Keratinocyte (primary cell): Measurements from ENCODE around the gene BSG. TPM values are rescaled to one million over a fixed set of nuclear protein-coding genes. Genes with fewer than 3 reads are reported as not detected.

Experiments
- DNase-seq: peaks from one replicate; pipeline ENCODE4 v3.0.0-alpha.2; 2011; ENCODE audit warnings: low read depth, missing footprints, low spot score
- FAIRE-seq: peaks from 2 replicates; lab custom pipeline; 2011; peaks lifted over from hg19 to GRCh38; lab: Jason Lieb, UNC
- H2AFZ ChIP-seq: 2 replicates; pipeline ENCODE4 v1.6.0; 2012; ENCODE audit warnings: low read length, control low read depth, inconsistent platforms; ENCODE audit not compliant: control insufficient read depth
- H3K27ac ChIP-seq: 2 replicates; pipeline ENCODE4 v1.5.1; 2011; ENCODE audit warnings: low read length; ENCODE audit not compliant: control insufficient read depth, insufficient read depth
- H3K27me3 ChIP-seq: 3 replicates; pipeline ENCODE4 v1.6.0; 2011; ENCODE audit warnings: low read length; ENCODE audit not compliant: control insufficient read depth, insufficient read depth; ENCODE audit errors: extremely low read depth
- H3K36me3 ChIP-seq, 2 experiments: 2 replicates in 1 of 2; 3 replicates in 1 of 2; pipeline ENCODE4 v1.5.1; 2011; ENCODE audit warnings: low read length in 2 of 2, mild to moderate bottlenecking in 1 of 2; ENCODE audit not compliant: control insufficient read depth in 2 of 2, insufficient read depth in 2 of 2; ENCODE audit errors: extremely low read depth in 1 of 2
- H3K4me1 ChIP-seq: 3 replicates; pipeline ENCODE4 v1.5.1; 2011; ENCODE audit warnings: low read length; ENCODE audit not compliant: control insufficient read depth, insufficient read depth; ENCODE audit errors: extremely low read depth
- H3K4me2 ChIP-seq: 3 replicates; pipeline ENCODE4 v1.6.0; 2011; ENCODE audit warnings: low read depth, low read length; ENCODE audit not compliant: control insufficient read depth, insufficient read depth; ENCODE audit errors: extremely low read depth
- H3K4me3 ChIP-seq, 3 experiments: fragments of 200-600 bp in 1 of 3; sonication (generic) in 1 of 3; 2 replicates in 2 of 3; 3 replicates in 1 of 3; pipeline ENCODE4 v1.5.1; 2011 to 2016; ENCODE audit warnings: low read length in 3 of 3, mild to moderate bottlenecking in 3 of 3, control low read depth in 2 of 3, inconsistent platforms in 1 of 3, low read depth in 1 of 3, mixed read lengths in 1 of 3, mixed run types in 1 of 3, moderate library complexity in 1 of 3; ENCODE audit not compliant: control insufficient read depth in 2 of 3, insufficient read depth in 2 of 3; ENCODE audit errors: extremely low read depth in 1 of 3
- H3K79me2 ChIP-seq: 2 replicates; pipeline ENCODE4 v1.6.0; 2012; ENCODE audit warnings: low read length; ENCODE audit not compliant: control insufficient read depth, insufficient read depth
- H3K9ac ChIP-seq: 3 replicates; pipeline ENCODE4 v1.6.0; 2011; ENCODE audit warnings: low read length; ENCODE audit not compliant: control insufficient read depth, insufficient read depth; ENCODE audit errors: extremely low read depth
- H3K9me1 ChIP-seq: 3 replicates; pipeline ENCODE4 v1.6.0; 2011; ENCODE audit warnings: low read length; ENCODE audit not compliant: control insufficient read depth, insufficient read depth; ENCODE audit errors: extremely low read depth
- H3K9me3 ChIP-seq: 2 replicates; pipeline ENCODE4 v1.5.1; 2012; ENCODE audit warnings: low read depth, low read length; ENCODE audit not compliant: control insufficient read depth
- H4K20me1 ChIP-seq: 3 replicates; pipeline ENCODE4 v1.6.0; 2011; ENCODE audit warnings: low read length; ENCODE audit not compliant: control insufficient read depth, insufficient read depth; ENCODE audit errors: extremely low read depth
- EZH2 ChIP-seq: IDR thresholded peaks from one replicate; pipeline ENCODE4 v1.6.1; 2012; ENCODE audit warnings: inconsistent platforms, mild to moderate bottlenecking, low read length, moderate library complexity
- dilution Hi-C: fragments of 300-500 bp; cut with MboI; formaldehyde crosslinking; loops from one replicate; pipeline ENCODE4 v1.7.0; 2020; ENCODE audit warnings: low sequenced_read_pairs; ENCODE audit not compliant: extremely low pct_ligation_motif_present
- polyA plus RNA-seq, 5 experiments: library from polyadenylated mRNA; depleted of rRNA in 3 of 5; stranded (reverse) in 3 of 5; stranded (forward) in 1 of 5; unstranded in 1 of 5; fragments of >200 nt; gene quantifications; 1 replicate in 1 of 5; 2 replicates in 3 of 5; 3 replicates in 1 of 5; pipeline versions ENCODE4 v1.2.1 to v1.2.3, GENCODE V29; 2011 to 2012; ENCODE audit warnings: missing spikeins in 2 of 5, low read depth in 1 of 5, low replicate concordance in 1 of 5
- TF ChIP-seq, protein P1 (sequence below), 3 experiments: IDR thresholded peaks in 1 of 3; conservative IDR thresholded peaks in 1 of 3; optimal IDR thresholded peaks in 1 of 3; 2 replicates in 2 of 3; 3 replicates in 1 of 3; pipeline versions ENCODE3 to v1.5.1; 2011; ENCODE audit warnings: low read length in 3 of 3, mild to moderate bottlenecking in 3 of 3, moderate library complexity in 2 of 3, control low read depth in 1 of 3, inconsistent platforms in 1 of 3; ENCODE audit not compliant: insufficient read depth in 2 of 3; ENCODE audit errors: extremely low read depth in 1 of 3

The BSG gene
- polyA plus RNA-seq, 1 donor (not counting 4 experiments of a cell fraction or from before 2014, with no cell fraction given): 388 TPM

DNA sequence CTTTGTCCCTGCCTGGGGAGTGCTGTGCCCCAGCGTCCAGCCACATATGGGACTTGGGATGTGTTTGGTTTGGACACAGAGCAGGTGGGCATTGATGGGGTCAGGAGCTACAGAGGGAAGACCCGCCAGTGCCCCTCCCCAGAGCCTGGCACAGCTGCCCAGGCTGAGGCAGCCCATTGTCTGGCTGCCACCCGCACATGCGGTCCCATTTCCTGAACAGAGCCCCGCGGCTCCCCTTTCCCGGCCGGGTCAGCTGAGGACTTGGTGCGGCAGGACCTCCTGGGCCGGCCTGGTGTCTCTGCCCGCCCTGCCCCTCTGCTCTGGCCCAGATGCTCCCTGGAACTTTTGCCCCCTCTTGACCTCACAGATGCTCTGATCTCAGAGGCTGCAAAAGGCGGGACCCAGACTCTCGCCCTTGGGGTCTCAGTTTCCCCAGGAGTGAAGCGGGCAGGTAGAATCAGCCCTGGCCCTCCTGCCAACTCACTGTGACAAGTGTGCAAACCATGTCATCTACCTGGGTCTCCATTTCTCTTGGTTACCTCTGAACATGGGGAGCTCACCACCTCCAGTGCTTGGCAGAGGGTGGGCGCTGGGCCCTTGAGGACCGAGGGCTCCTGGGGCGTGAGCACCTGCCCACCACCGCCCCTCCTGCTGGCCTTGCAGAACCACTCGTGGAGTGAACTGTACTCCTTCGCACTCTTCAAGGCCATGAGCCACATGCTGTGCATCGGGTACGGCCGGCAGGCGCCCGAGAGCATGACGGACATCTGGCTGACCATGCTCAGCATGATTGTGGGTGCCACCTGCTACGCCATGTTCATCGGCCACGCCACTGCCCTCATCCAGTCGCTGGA is 35.1 kb downstream of the BSG start:
- Histone ChIP-seq H3K36me3 (no peaks in the 10 kb centered on the region), H3K27ac (no peak overlapping the region), H3K79me2 (no peaks in the 10 kb centered on the region), H2AFZ (no peak overlapping the region), H3K4me2 (no peak overlapping the region), H3K9ac (no peak overlapping the region), H4K20me1 (peaks cover 3% of the 10 kb centered on the region), H3K9me1 (no peaks in the 10 kb centered on the region), H3K4me3 (no peak overlapping the region), H3K9me3 (no peaks in the 10 kb centered on the region), H3K27me3 (no peaks in the 10 kb centered on the region), H3K4me1 (peaks cover 18% of the 10 kb centered on the region)
- dilution Hi-C loops: no loop called here
- FAIRE-seq: no peak
- no peak for DNase-seq
- TF ChIP-seq EZH2: no peak
- TF ChIP-seq, protein P1, sequence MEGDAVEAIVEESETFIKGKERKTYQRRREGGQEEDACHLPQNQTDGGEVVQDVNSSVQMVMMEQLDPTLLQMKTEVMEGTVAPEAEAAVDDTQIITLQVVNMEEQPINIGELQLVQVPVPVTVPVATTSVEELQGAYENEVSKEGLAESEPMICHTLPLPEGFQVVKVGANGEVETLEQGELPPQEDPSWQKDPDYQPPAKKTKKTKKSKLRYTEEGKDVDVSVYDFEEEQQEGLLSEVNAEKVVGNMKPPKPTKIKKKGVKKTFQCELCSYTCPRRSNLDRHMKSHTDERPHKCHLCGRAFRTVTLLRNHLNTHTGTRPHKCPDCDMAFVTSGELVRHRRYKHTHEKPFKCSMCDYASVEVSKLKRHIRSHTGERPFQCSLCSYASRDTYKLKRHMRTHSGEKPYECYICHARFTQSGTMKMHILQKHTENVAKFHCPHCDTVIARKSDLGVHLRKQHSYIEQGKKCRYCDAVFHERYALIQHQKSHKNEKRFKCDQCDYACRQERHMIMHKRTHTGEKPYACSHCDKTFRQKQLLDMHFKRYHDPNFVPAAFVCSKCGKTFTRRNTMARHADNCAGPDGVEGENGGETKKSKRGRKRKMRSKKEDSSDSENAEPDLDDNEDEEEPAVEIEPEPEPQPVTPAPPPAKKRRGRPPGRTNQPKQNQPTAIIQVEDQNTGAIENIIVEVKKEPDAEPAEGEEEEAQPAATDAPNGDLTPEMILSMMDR (optimal IDR thresholded peaks at IDR 0.05 in 1 of 3, IDR thresholded peaks at IDR 0.05 in 1 of 3, conservative IDR thresholded peaks at IDR 0.05 in 1 of 3; ENCODE audit: extremely low read depth in 1 of 3, insufficient read depth in 2 of 3, low read length in 3 of 3): no peak

DNA sequence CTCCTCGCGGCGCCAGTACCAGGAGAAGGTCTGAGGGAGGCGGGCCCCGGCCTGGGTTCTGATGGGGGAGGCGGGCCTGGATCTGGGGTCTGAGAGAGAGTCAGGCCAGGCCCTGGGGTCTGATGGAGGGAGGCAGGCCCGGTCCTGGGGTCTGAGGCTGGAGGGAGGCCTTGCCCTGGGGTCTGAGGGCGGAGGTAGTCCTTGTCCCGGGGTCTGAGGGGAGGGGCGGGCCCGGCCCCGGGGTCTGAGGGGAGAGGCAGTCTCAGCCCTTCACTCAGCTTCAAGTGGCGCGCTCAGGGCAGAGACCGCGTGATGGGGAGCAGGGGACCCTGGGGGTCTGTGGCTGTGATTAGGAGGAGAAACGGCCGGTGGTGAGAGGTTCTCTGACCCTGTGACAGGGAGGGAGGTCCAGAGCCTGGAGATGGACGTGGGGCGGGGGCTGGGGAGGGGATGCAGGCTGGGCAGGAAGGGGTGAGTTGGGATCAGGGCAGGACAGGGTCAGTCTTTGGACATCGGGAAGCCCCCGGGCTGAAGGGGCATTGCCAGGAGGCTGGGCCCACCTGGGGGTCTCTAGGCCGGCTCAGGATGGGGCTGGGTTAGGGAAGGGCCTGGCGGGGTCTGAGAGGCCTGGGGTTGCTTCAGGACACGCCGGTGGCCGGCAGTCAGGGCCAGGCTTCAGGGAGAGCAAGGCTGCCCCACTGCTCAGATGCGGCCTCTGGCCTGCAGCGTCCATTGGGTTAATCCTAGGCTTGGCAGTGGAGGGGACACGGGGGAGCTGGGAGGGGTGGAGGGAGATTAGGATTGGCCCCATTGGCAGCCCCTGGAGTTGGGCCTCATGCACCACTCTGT is 36.0 kb downstream of the BSG start:
- Histone ChIP-seq H3K9me1 (no peaks in the 10 kb centered on the region), H3K9ac (no peak overlapping the region), H3K36me3 (no peaks in the 10 kb centered on the region), H3K4me1 (peaks cover 18% of the 10 kb centered on the region), H3K4me3 (no peak overlapping the region), H3K79me2 (no peaks in the 10 kb centered on the region), H3K4me2 (no peak overlapping the region), H4K20me1 (peaks cover 3% of the 10 kb centered on the region), H2AFZ (no peak overlapping the region), H3K27me3 (no peaks in the 10 kb centered on the region), H3K27ac (no peak overlapping the region), H3K9me3 (no peaks in the 10 kb centered on the region)
- FAIRE-seq (no peak), DNase-seq (no peak)
- TF ChIP-seq, protein P1 (optimal IDR thresholded peaks at IDR 0.05 in 1 of 3, IDR thresholded peaks at IDR 0.05 in 1 of 3, conservative IDR thresholded peaks at IDR 0.05 in 1 of 3; ENCODE audit: extremely low read depth in 1 of 3, insufficient read depth in 2 of 3, low read length in 3 of 3): no peak
- no peak for TF ChIP-seq EZH2
- dilution Hi-C loops: no loop called here
